Measurements from ENCODE around the gene CCDC136.

DNA sequence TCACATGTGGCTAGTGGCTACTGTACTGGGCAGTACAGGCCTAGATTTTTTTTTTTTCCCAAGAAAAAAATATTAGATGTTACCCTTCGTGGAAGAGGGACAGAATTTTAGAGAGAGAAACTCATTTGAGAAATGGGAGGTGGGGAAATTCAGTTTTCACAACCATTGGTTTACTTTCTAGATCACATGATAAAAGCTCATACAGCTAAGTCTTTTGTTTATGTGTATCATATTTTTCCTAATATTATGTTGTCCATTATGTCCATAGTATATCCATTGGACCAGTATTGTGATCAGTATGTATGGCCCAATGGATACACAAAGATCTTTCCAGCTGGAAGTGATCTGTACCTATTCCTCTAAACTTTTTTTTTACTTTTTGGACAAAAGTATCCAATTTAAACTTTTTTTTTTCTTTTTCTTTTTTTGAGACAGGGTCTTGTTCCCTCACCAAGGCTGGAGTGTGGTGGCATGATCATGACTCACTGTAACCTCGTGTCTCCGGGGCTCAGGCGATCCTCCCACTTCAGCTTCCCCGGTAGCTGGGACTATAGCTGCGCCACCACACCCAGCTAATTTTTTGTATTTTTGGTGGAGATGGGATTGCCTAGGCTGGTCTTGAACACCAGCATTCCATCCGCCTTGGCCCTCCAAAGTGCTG lies 48.5 kb upstream of the CCDC136 start:
- TF ChIP-seq, protein P1, sequence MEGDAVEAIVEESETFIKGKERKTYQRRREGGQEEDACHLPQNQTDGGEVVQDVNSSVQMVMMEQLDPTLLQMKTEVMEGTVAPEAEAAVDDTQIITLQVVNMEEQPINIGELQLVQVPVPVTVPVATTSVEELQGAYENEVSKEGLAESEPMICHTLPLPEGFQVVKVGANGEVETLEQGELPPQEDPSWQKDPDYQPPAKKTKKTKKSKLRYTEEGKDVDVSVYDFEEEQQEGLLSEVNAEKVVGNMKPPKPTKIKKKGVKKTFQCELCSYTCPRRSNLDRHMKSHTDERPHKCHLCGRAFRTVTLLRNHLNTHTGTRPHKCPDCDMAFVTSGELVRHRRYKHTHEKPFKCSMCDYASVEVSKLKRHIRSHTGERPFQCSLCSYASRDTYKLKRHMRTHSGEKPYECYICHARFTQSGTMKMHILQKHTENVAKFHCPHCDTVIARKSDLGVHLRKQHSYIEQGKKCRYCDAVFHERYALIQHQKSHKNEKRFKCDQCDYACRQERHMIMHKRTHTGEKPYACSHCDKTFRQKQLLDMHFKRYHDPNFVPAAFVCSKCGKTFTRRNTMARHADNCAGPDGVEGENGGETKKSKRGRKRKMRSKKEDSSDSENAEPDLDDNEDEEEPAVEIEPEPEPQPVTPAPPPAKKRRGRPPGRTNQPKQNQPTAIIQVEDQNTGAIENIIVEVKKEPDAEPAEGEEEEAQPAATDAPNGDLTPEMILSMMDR (IDR thresholded peaks at IDR 0.05; ENCODE audit: low read length), result no peak
- no peak for TF ChIP-seq EZH2 (IDR thresholded peaks at IDR 0.05; ENCODE audit: borderline replicate concordance, low read length)

Data from OCI-LY1 (cell line).